CD4-positive, CD25-positive, alpha-beta regulatory T cell (primary cell): ENCODE data around the gene TRAF2. TPM values are rescaled to one million over a fixed set of nuclear protein-coding genes. Genes with fewer than 3 reads are reported as not detected.

Experiments used
- ATAC-seq, 2 donors: fragments of 150-1000 bp; cut with Tn5 transposase; one replicate each; pipeline ENCODE4 v1.10.0; 2021; ENCODE audit warnings: low read depth in 2 of 2, moderate number of reproducible peaks in 2 of 2, moderate library complexity in 1 of 2
- DNase-seq, 3 donors: peaks; one replicate each; pipeline versions ENCODE4 v3.0.0 to v3.0.0-alpha.2; 2012 to 2022; ENCODE audit warnings: mixed read lengths in 1 of 3
- H3K27ac ChIP-seq: one replicate; pipeline ENCODE4 v1.7.0; 2013; ENCODE audit warnings: mild to moderate bottlenecking, low read length; ENCODE audit not compliant: insufficient read depth, poor library complexity, severe bottlenecking
- H3K27me3 ChIP-seq: one replicate; pipeline ENCODE4 v1.7.0; 2013; ENCODE audit warnings: low read length; ENCODE audit not compliant: control insufficient read depth, insufficient read depth
- H3K36me3 ChIP-seq: one replicate; pipeline ENCODE4 v1.7.0; 2013; ENCODE audit warnings: mild to moderate bottlenecking, low read length, moderate library complexity; ENCODE audit not compliant: control insufficient read depth, insufficient read depth
- H3K4me1 ChIP-seq: 2 replicates; pipeline ENCODE4 v1.7.0; 2013; ENCODE audit warnings: mild to moderate bottlenecking, low read length; ENCODE audit not compliant: insufficient read depth, control insufficient read depth, poor library complexity, severe bottlenecking
- H3K4me3 ChIP-seq: one replicate; pipeline ENCODE4 v1.7.0; 2013; ENCODE audit warnings: low read depth, mild to moderate bottlenecking, low read length, moderate library complexity
- H3K9me3 ChIP-seq, 2 experiments: 1 replicate in 1 of 2; 2 replicates in 1 of 2; pipeline ENCODE4 v1.7.0; 2013; ENCODE audit warnings: low read length in 2 of 2, mild to moderate bottlenecking in 1 of 2, moderate library complexity in 1 of 2; ENCODE audit not compliant: control insufficient read depth in 2 of 2
- H3K27ac Mint-ChIP-seq, 3 donors: one replicate each; pipeline ENCODE4 v1.8.0; 2020 to 2022; ENCODE audit warnings: mild to moderate bottlenecking in 3 of 3, mixed read lengths in 3 of 3, moderate library complexity in 2 of 3
- H3K27me3 Mint-ChIP-seq: one replicate; pipeline ENCODE4 v1.8.0; 2022; ENCODE audit warnings: mild to moderate bottlenecking, mixed read lengths
- H3K36me3 Mint-ChIP-seq: one replicate; pipeline ENCODE4 v1.8.0; 2020; ENCODE audit warnings: mixed read lengths
- H3K4me1 Mint-ChIP-seq, 4 donors: one replicate each; pipeline ENCODE4 v1.8.0; 2020 to 2022; ENCODE audit warnings: mixed read lengths in 4 of 4, mild to moderate bottlenecking in 1 of 4
- H3K4me3 Mint-ChIP-seq, 4 donors: one replicate each; pipeline ENCODE4 v1.8.0; 2020 to 2022; ENCODE audit warnings: mild to moderate bottlenecking in 4 of 4, mixed read lengths in 4 of 4, moderate library complexity in 3 of 4
- H3K9me3 Mint-ChIP-seq, 7 donors: one replicate each; pipeline ENCODE4 v1.8.0; 2020 to 2022; ENCODE audit warnings: mixed read lengths in 7 of 7, mild to moderate bottlenecking in 3 of 7, moderate library complexity in 2 of 7
- polyA plus RNA-seq, 4 donors: library from polyadenylated mRNA; unstranded; fragments of 300-500 nt; fragmentation: Illumina TruSeq; gene quantifications; one replicate each; pipeline ENCODE4 v1.2.3, GENCODE V29; 2021
- total RNA-seq: library from RNA; stranded (reverse); gene quantifications from one replicate; pipeline ENCODE4 v1.2.3, GENCODE V29; 2022

The TRAF2 gene
- total and polyA plus RNA-seq, 5 donors from 2014 or later, result 11.0 to 28.6 (median 16.8) TPM

DNA sequence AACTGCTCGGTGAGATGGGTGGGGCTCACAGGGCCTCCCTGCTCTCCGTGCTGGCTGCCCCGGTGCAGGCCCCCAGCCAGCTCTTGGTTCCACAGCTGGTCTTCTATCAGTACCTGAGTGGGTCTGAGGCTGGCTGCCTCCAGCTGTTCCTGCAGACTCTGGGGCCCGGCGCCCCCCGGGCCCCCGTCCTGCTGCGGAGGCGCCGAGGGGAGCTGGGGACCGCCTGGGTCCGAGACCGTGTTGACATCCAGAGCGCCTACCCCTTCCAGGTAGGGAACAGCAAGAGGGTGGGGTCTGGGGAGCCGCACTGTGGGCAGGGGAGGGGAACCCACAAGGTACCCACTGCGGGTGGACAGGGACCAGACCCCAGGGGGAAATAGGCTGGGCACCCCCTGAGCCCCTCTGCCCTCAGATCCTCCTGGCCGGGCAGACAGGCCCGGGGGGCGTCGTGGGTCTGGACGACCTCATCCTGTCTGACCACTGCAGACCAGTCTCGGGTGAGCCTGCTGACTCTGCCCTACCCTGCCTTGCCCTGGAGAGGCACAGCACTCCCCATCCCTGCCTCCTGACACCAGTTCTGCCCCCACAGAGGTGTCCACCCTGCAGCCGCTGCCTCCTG, 31.4 kb upstream of the TRAF2 start:
- DNase-seq (no peak), ATAC-seq (no peak)
- H3K27ac ChIP-seq, result no peak overlapping the region
- no peaks in the 10 kb centered on the region for H3K36me3 ChIP-seq
- peaks cover 4% of the 10 kb centered on the region for H3K4me1 ChIP-seq
- no peak overlapping the region for H3K27ac Mint-ChIP-seq
- no peaks in the 10 kb centered on the region for H3K27me3 ChIP-seq
- peaks cover 0 to 2% (median 0%) of the 10 kb centered on the region in 4 donors for H3K4me1 Mint-ChIP-seq
- no peaks in the 10 kb centered on the region for H3K27me3 Mint-ChIP-seq
- H3K36me3 Mint-ChIP-seq, result no peaks in the 10 kb centered on the region
- no peaks in the 10 kb centered on the region for H3K9me3 Mint-ChIP-seq
- no peaks in the 10 kb centered on the region for H3K9me3 ChIP-seq
- no peak overlapping the region for H3K4me3 Mint-ChIP-seq
- H3K4me3 ChIP-seq, result no peak overlapping the region

DNA sequence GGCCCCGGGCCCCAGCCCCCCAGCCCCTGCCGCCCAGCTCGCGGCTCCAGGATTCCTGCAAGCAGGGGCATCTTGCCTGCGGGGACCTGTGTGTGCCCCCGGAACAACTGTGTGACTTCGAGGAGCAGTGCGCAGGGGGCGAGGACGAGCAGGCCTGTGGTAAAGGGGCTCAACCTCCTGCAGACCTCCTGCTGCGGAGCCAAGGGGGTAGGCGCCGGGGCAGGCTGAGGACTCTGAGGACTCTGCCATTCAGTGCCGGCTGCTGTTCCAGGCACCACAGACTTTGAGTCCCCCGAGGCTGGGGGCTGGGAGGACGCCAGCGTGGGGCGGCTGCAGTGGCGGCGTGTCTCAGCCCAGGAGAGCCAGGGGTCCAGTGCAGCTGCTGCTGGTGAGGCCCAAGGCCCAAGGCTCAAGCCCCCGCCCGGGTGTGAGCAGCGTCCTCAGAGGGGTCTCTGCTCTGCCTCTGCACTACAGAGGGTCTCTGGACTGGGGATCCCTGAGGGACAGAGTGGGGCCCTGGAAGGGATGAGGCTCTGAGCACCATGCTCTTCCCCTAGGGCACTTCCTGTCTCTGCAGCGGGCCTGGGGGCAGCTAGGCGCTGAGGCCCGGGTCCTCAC, 30.7 kb upstream of the TRAF2 start:
- no peak overlapping the region for H3K27ac ChIP-seq
- Mint-ChIP-seq H3K9me3 (no peaks in the 10 kb centered on the region), H3K27ac (peak overlapping the region in 1 of 3 donors; percentile 14), H3K4me3 (peak overlapping the region in 1 of 4 donors; percentile 32), H3K36me3 (no peaks in the 10 kb centered on the region), H3K27me3 (no peaks in the 10 kb centered on the region), H3K4me1 (peaks cover 0 to 2% (median 0%) of the 10 kb centered on the region in 4 donors)
- ATAC-seq (no peak), DNase-seq (no peak)
- H3K4me1 ChIP-seq, result no peaks in the 10 kb centered on the region
- no peaks in the 10 kb centered on the region for H3K9me3 ChIP-seq
- no peak overlapping the region for H3K4me3 ChIP-seq
- no peaks in the 10 kb centered on the region for H3K27me3 ChIP-seq
- H3K36me3 ChIP-seq, result no peaks in the 10 kb centered on the region

DNA sequence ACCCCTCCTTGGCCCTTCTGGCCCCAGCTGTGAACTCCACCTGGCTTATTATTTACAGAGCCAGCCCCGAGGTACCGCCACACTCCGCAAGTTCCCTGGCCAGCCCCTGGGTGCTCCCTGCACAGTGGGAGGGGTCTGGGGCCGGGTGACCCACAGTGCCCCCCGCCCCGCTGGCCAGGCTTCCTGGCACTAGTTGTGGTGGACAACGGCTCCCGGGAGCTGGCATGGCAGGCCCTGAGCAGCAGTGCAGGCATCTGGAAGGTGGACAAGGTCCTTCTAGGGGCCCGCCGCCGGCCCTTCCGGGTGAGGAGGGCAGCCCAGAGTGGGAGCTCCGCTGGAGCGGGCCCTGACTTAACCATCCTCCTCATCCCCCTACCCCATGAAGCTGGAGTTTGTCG, 30.2 kb upstream of the TRAF2 start:
- no peaks in the 10 kb centered on the region for H3K27me3 Mint-ChIP-seq
- no peaks in the 10 kb centered on the region for H3K27me3 ChIP-seq
- H3K27ac Mint-ChIP-seq, result peak overlapping the region in 1 of 3 donors; percentile 14
- no peaks in the 10 kb centered on the region for H3K9me3 Mint-ChIP-seq
- no peak for ATAC-seq
- H3K4me1 ChIP-seq, result no peaks in the 10 kb centered on the region
- no peaks in the 10 kb centered on the region for H3K36me3 Mint-ChIP-seq
- no peak overlapping the region for H3K27ac ChIP-seq
- H3K9me3 ChIP-seq, result no peaks in the 10 kb centered on the region
- H3K36me3 ChIP-seq, result peaks cover under 1% of the 10 kb centered on the region
- no peak overlapping the region for H3K4me3 ChIP-seq
- peaks cover 0 to 2% (median 0%) of the 10 kb centered on the region in 4 donors for H3K4me1 Mint-ChIP-seq
- peak overlapping the region in 1 of 4 donors; percentile 32 for H3K4me3 Mint-ChIP-seq
- DNase-seq, result no peak

DNA sequence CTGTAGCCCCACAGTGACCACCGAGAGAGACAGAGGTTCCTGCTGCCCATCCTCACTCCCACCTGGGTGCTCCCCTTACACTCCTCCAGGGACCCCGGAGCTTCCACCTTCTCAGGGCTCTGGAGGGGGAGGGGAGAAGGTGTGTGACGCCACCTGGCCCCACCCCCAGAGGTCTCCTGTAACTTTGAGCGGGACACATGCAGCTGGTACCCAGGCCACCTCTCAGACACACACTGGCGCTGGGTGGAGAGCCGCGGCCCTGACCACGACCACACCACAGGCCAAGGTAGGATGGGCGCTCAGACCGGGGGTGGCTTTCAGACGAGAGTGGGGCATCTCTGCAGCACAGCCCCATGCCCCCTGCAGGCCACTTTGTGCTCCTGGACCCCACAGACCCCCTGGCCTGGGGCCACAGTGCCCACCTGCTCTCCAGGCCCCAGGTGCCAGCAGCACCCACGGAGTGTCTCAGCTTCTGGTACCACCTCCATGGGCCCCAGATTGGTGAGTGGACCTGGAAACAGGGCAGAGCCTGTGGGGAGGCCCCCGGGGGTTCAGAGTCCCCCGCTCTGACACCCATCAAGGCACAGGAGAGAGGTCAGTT, 29.7 kb upstream of the TRAF2 start:
- no peak overlapping the region for H3K4me3 Mint-ChIP-seq
- H3K36me3 Mint-ChIP-seq, result no peaks in the 10 kb centered on the region
- Histone ChIP-seq H3K27ac (no peak overlapping the region), H3K36me3 (peaks cover 4% of the 10 kb centered on the region), H3K4me3 (no peak overlapping the region), H3K9me3 (no peaks in the 10 kb centered on the region), H3K27me3 (no peaks in the 10 kb centered on the region), H3K4me1 (no peaks in the 10 kb centered on the region)
- DNase-seq (no peak), ATAC-seq (no peak)
- H3K27ac Mint-ChIP-seq, result no peak overlapping the region
- H3K4me1 Mint-ChIP-seq, result peaks cover 0 to 2% (median 0%) of the 10 kb centered on the region in 4 donors
- no peaks in the 10 kb centered on the region for H3K9me3 Mint-ChIP-seq
- no peaks in the 10 kb centered on the region for H3K27me3 Mint-ChIP-seq

DNA sequence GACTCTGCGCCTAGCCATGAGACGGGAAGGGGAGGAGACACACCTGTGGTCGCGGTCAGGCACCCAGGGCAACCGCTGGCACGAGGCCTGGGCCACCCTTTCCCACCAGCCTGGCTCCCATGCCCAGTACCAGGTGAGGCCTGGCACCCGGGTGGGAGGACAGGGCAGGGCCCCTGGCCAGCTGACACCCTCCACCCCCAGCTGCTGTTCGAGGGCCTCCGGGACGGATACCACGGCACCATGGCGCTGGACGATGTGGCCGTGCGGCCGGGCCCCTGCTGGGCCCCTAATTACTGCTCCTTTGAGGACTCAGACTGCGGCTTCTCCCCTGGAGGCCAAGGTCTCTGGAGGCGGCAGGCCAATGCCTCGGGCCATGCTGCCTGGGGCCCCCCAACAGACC, 29.1 kb upstream of the TRAF2 start:
- no peaks in the 10 kb centered on the region for H3K27me3 Mint-ChIP-seq
- ATAC-seq (no peak), DNase-seq (no peak)
- H3K36me3 Mint-ChIP-seq, result peaks cover 3% of the 10 kb centered on the region
- Histone ChIP-seq H3K4me3 (no peak overlapping the region), H3K9me3 (no peaks in the 10 kb centered on the region), H3K27ac (no peak overlapping the region), H3K4me1 (no peaks in the 10 kb centered on the region), H3K36me3 (peaks cover 9% of the 10 kb centered on the region), H3K27me3 (no peaks in the 10 kb centered on the region)
- H3K27ac Mint-ChIP-seq, result no peak overlapping the region
- peaks cover 0 to 2% (median 0%) of the 10 kb centered on the region in 4 donors for H3K4me1 Mint-ChIP-seq
- peaks cover 0 to 1% (median 0%) of the 10 kb centered on the region in 7 donors for H3K9me3 Mint-ChIP-seq
- H3K4me3 Mint-ChIP-seq, result no peak overlapping the region

DNA sequence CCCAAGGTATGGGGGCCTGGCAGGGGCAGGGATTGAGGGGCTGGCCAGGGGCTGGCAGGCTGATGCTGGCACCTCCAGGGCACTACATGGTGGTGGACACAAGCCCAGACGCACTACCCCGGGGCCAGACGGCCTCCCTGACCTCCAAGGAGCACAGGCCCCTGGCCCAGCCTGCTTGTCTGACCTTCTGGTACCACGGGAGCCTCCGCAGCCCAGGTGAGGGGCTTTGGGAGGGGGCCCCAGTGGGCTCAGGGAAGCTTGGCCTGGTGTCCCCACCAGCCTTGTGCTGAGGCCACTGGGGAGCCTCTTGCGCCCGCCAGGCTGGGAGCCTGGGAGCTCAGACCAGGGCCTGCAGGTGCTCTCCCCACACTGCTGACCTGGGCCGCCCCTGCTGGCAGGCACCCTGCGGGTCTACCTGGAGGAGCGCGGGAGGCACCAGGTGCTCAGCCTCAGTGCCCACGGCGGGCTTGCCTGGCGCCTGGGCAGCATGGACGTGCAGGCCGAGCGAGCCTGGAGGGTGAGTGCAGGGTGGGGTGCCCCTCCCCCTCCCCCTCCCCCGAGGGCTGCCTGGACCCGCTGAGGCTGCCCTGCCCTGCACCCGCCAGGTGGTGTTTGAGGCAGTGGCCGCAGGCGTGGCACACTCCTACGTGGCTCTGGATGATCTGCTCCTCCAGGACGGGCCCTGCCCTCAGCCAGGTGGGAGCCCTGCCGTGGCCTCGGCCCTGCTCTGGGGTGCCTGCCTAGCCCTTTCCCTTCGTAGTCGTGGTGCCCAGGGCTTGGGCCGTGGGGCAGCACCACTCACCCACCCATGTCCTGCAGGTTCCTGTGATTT, 28.5 kb upstream of the TRAF2 start:
- H3K27me3 ChIP-seq, result no peaks in the 10 kb centered on the region
- H3K4me3 ChIP-seq, result no peak overlapping the region
- peaks cover 0 to 2% (median 0%) of the 10 kb centered on the region in 4 donors for H3K4me1 Mint-ChIP-seq
- H3K4me1 ChIP-seq, result no peaks in the 10 kb centered on the region
- peaks cover 3% of the 10 kb centered on the region for H3K36me3 Mint-ChIP-seq
- ATAC-seq (no peak), DNase-seq (no peak)
- H3K27ac Mint-ChIP-seq, result no peak overlapping the region
- H3K9me3 ChIP-seq, result no peaks in the 10 kb centered on the region
- peaks cover 16% of the 10 kb centered on the region for H3K36me3 ChIP-seq
- H3K27ac ChIP-seq, result no peak overlapping the region
- H3K9me3 Mint-ChIP-seq, result peaks cover 0 to 1% (median 0%) of the 10 kb centered on the region in 7 donors
- H3K27me3 Mint-ChIP-seq, result no peaks in the 10 kb centered on the region
- H3K4me3 Mint-ChIP-seq, result no peak overlapping the region

DNA sequence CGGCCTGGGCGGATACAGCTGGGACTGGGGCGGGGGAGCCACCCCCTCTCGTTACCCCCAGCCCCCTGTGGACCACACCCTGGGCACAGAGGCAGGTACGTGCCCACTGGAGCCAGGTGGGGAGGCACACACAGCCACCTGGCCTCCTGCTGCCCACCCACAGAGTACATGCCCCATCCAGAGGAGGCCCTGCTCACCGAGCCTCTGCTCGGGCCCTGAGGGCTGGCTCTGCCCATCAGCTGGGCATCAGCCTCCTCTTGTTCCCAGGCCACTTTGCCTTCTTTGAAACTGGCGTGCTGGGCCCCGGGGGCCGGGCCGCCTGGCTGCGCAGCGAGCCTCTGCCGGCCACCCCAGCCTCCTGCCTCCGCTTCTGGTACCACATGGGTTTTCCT, 27.9 kb upstream of the TRAF2 start:
- Histone ChIP-seq H3K36me3 (peaks cover 22% of the 10 kb centered on the region), H3K4me1 (no peaks in the 10 kb centered on the region), H3K27me3 (no peaks in the 10 kb centered on the region), H3K4me3 (no peak overlapping the region), H3K27ac (no peak overlapping the region), H3K9me3 (no peaks in the 10 kb centered on the region)
- no peak for ATAC-seq
- no peak for DNase-seq
- H3K27me3 Mint-ChIP-seq, result no peaks in the 10 kb centered on the region
- peaks cover 0 to 1% (median 0%) of the 10 kb centered on the region in 7 donors for H3K9me3 Mint-ChIP-seq
- H3K4me1 Mint-ChIP-seq, result peaks cover 0 to 2% (median under 1%) of the 10 kb centered on the region in 4 donors
- H3K4me3 Mint-ChIP-seq, result no peak overlapping the region
- H3K36me3 Mint-ChIP-seq, result peaks cover 3% of the 10 kb centered on the region
- H3K27ac Mint-ChIP-seq, result no peak overlapping the region
